HG03457 (cell line): ENCODE data around the gene ESPNL.

ENCODE experiments used
- ATAC-seq: cut with Tn5 transposase; IDR thresholded peaks from one replicate; pipeline ENCODE4 v1.9.1; 2021; ENCODE audit warnings: moderate number of reproducible peaks; ENCODE audit not compliant: unreplicated experiment

Gene ESPNL

DNA sequence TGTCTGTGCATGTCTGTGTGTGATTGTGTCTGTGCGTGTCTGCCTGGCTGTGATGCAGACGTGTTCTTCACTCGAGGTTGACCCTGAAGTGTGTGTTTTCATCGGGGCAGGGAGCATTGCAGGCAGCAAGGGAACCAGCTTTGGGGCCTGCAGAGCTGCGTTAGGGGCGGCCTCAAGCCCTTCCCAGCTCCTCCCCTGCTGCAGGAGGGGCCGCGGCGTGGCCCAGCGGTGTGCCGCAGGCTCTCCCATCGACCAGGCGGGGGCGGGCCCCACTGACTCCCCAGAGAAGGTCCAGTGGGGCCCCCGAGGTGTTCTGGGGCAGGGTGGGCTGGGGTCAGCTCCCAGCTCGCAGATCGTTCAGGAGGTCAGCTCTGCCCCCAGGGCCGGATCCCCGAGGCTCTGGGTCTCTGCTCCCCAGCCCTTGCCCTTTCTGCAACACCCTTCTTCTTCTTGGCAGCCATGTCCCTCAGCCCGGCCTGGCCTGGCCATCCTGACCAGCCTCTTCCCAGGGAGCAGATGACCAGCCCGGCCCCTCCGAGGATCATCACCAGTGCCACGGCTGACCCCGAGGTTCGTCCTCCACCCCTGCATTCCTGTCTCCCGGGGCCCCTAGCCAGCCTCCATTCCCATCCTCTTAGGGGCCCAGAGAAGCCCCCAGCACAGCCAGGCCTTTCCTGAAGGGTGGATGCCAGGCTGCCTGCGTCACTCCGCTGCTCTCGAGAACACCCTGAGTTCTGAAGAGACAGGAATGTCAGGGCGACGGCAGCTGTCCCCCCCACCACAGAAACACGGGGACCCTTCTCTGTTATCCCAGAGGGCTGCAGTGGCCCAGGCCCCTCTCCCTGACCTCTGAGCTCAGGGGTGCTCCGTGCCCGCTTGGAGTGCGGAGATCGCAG lies 27.3 kb downstream of the ESPNL start:
- no peak for ATAC-seq

DNA sequence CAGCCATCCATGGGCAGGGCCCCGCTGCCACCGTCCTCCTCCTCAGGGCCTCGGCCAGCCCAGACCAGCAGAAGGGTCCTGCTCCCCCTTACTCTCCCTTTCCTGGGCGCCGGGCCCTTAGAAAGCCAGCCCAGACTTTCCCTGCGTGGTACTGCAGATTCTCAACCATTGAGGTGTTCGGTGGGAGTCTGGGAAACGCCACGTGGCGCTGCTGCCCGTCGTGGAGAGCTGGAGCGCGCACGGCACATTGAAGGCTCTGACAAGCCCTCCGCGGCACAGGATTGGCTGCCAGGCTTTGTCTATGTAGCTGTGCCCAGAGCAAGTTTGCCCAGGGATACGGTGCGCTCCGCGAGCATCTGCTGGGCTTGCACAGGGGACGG lies 27.9 kb downstream of the ESPNL start:
- ATAC-seq = no peak

DNA sequence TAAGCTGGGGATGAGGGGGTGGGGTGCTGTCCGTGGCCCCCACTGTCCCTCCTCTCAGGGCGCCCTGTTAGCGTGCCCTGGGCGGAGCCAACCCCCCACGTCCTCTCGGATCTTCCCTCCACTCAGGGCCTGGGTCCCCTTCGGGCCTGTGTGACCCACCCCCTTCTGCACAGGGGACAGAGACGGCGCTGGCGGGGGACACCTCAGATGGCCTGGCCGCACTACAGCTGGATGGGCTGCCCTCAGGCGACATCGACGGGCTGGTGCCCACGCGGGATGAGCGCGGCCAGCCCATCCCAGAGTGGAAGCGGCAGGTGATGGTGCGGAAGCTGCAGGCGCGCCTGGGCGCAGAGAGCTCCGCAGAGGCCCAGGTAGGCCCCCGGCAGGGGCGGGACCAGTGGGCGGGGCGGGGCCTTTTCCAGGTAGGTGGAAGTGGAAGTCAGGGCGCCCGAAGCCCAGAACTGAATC lies 28.4 kb downstream of the ESPNL start:
- no peak for ATAC-seq

DNA sequence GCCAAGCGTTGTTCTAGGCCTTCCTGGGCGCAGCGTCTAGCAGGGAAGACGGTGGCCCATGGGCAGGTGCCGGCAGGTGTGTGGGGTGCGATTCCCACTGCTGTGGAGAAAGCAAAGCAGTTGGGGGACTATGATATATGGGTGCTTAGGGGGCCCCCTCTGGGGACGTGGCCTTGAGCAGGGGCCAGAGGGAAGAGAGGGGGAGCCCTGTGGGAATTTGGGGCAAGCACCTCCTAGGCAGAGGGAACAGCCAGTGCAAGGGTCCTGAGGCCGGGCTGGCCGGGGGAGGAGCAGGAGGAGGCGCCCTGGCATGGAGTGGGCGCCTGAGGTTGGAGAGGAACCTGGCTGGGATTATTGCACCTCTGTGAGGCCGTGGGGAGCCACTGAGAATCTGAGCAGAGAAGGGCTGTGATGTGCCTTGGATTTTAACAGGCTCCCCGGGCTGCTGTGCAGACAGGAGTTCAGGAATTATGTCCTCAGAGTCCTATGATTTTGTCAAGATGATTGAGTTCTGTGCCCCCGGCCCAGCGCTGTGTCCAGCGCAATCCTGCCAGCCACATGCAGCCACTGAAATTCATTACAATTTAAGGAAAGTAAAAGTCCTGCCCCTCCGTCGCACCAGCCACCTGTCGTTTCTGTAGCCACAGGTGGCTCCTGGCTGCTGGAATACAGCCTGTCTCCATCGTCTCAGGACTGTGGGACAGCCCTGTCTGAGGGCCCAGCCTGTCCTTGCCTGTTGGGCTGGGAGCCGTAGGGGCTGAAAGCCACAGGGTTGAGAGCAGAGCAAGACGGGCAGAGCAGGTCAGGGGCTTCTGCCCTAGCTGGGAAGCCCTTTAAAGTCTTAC lies 29.2 kb downstream of the ESPNL start:
- ATAC-seq = no peak

DNA sequence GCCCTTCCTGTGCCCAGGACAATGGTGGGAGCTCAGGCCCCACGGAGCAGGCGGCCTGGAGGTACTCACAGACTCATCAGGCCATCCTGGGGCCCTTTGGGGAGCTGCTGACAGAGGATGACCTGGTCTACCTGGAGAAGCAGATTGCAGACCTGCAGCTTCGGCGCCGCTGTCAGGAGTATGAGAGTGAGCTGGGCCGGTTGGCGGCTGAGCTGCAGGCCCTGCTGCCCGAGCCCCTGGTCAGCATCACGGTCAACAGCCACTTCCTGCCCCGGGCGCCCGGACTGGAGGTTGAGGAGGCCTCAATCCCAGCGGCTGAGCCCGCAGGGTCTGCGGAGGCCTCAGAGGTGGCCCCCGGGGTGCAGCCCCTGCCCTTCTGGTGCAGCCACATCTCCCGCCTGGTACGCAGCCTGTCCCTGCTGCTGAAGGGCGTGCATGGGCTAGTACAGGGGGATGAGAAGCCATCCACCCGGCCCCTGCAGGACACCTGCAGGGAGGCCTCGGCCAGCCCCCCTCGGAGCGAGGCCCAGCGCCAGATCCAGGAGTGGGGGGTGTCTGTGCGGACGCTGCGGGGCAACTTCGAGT lies 30.1 kb downstream of the ESPNL start:
- ATAC-seq = no peak

DNA sequence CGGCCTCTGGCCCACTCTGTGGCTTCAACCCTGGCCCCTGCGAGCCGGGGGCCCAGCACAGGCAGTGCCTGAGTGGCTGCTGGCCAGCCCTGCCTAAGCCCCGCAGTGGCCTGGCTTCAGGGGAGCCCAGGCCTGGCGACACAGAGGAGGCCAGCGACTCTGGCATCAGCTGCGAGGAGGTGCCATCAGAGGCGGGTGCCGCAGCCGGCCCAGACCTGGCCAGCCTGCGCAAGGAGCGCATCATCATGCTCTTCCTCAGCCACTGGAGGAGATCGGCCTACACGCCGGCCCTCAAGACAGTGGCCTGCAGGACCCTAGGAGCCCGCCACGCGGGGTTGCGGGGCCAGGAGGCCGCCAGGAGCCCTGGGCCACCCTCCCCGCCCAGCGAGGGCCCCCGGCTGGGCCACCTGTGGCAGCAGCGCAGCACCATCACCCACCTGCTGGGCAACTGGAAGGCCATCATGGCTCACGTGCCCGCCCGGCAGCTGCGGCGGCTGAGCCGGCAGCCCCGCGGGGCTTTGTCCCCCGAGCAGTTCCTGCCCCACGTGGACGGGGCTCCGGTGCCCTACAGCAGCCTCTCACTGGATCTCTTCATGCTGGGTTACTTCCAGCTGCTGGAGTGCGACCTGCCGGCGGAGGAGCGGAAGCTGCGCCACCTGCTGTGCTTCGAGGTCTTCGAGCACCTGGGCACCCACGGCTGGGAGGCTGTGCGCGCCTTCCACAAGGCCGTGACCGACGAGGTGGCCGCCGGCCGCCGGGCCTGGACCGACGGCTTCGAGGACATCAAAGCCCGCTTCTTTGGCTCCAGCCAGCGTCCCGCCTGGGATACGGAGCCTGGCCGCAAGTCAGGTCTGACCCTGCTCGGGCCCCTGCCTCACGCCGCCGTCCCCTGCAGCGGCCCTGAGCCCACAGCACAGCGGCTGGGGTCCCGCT lies 30.8 kb downstream of the ESPNL start:
- ATAC-seq = no peak

DNA sequence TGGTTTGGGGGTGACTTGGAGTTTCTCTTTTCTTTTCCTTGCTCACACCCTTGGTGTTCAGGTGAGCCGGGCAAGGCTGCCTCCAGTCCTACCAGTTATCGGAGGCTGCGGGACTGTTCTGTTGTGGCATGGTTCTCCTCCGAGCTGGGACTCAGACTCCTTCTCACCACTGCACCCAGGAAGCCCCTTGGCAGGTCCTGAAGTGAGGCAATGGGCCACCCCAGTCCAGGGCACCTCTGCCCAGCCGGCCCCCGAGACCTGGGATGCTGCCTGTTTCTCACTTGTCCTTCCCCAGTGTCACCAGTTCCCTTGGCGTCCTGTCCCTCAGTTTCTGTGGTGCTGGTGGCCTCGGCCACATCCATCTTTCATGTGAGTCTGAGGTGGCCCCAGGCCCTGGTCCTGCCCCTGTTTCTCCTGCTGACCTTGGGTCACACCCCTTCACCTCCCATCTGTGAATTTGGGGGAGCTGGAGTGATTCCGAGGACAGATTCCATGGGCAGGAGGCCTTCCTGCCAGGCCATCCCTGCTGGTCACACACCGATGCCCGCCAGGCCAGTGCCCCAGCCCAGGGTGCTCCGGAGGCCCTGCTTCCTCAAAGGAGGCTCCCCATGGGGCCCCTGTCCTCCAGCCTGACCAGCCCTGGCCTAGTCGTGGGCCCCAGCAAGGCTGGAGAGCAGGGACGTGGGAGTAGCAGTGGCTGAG lies 31.8 kb downstream of the ESPNL start:
- no peak for ATAC-seq

DNA sequence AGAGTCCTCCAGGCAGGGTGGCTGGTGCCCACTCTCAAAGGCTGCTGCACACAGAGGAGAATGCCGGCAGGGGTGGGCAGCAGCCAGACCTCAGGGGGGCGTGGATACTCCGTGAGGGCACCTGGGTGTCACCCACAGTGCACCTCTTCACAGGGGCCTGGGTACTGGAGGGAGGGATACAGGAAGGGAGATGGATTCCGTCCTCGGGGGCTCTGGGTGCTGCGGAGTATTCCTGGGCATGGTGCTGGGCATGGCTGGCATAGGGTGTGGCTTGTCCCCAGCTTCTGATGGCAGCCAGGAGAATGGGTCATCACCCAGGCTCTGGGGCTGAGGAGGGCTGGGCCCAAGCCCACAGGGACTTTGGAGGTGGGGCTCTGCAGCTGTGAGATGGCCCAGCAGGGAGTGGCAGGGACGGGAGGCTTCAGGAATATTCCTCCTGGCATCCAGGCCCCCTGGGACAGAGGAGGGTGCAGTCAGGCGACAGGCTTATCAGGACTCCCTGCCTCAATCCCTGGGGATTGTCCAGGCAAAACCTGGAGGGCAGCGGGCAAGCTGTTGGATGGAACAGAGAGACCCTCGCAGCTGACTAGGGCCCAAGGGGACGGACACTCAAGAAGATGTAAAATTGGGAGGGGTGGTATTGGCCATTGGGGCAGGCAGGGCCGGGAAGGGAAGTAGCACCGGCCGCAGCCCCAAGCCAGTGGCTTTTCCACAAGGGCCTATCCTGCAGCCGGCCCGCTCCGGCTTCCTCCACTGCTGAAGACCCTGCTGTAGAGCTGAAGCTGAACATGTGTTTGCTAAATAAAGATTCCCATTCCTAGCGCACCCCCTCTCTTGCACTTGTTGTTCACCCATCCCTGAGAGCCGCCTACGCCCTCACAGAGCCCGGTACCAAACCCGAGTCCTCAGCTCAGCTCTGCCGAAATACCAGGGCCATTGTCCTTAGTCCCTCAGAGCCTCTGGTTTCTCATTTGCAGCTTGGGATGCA lies 32.6 kb downstream of the ESPNL start:
- no peak for ATAC-seq

DNA sequence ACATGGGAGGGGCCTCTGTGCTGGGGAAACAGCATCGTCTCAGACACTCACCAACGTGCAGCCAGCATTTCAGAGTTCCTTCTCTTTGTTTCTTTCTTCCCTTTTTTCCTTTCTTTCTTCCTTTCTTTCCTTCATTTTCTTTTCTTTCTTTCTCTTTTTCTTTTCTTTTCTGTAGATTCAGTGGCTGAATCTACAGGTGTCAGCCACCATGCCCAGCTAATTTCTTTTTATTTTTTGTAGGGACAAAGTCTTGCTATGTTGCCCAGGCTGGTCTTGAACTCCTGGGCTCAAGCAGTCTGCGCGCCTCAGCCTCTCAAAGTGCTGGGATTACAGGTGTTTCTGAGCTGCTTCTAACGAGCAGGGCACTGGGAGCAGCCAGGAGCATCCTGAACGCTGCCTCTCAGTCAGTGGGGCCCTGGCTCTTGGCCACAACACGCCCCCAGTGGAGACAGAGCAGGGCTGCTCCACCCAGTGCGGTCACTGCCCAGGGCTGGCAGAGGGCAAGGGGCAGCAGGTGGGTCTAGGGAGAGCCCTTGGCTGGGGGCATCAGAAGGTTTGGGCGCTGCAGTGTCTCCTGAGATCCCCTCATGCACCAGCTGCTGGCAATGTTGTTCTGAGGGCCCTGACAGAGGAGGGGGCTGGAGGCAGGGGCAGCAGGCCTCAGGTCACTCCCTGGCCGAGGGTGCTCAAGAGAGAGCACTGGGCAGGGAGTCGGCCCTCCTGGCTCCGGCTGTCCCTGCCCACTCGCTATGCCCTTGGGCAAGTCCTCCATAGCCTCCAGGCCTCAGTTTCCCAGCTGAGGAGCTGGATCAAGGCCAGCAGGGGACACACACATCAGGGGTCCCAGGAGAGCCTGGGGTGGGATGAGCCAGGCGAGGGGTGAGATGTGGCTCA lies 33.6 kb downstream of the ESPNL start:
- ATAC-seq = no peak

DNA sequence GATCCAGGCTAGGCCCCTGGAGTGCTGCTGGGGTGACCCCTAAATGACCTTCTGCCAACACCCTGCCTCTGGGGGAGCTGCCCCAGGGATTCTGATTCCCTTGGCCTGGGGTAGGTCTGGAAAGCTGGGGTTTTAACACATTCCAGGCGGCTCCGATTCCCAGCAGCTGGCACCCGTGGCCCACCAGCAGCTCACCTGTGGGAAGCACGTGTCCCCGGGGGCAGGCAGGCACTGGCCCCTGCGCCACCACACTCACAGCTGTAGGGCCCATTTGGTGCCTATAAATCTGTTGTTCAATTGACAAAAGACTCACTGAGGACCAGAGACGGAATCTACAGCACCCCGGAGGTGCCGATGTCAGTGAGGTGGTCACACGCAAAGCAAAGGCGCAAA lies 34.2 kb downstream of the ESPNL start:
- no peak for ATAC-seq

DNA sequence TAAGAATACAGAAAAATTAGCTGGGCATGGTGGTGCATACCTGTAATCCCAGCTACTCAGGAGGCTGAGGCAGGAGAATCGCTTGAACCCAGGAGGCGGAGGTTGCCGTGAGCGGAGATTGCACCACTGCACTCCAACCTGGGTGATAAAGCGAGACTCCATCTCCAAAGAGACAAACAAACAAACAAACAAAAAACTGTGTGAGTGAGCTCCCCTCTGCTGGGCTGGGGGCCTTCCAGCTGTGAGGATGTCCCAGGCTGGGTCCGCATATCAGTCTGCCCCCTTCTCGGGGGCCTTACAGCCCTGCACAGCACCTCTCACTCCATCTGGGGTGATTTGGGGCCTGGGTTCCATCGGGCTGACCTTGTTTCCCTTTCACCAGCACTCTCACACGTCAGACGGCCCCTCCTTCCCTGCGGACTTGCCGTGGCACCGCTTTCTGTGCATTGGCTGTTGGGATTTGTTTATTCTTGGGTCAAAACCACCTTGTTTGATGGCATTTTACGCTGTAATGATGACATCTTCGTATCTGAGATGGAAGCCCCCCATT lies 35.5 kb downstream of the ESPNL start:
- no peak for ATAC-seq

DNA sequence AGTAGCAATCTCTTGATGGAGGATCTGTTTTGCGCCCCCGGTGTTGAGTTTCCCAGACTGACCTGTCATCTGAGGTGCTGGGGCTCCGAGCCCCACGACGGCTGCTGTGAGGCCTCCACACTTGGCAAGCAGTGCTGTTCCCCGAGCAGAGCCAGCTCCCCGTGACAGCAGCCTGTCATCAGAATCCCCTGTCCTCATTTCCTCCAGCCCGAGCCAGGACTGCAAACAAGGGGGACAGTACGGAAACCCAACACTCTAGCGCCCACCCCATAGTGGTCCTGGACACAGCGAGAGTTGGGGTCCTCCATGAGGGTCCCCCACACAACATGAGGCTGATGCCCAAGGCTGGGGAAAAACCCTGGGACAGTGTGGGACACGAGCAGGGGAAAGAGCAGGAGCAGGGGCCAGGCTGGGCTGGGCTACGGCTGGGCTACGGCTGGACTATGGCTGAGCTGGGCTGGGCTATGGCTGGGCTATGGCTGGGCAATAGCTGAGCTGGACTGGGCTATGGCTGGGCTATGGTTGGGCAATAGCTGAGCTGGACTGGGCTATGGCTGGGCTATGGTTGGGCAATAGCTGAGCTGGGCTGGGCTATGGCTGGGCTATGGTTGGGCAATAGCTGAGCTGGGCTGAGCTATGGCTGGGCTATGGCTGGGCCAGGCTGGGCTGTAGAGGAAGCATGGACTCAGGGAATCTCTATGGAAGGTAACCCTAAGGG lies 36.8 kb downstream of the ESPNL start:
- no peak for ATAC-seq

DNA sequence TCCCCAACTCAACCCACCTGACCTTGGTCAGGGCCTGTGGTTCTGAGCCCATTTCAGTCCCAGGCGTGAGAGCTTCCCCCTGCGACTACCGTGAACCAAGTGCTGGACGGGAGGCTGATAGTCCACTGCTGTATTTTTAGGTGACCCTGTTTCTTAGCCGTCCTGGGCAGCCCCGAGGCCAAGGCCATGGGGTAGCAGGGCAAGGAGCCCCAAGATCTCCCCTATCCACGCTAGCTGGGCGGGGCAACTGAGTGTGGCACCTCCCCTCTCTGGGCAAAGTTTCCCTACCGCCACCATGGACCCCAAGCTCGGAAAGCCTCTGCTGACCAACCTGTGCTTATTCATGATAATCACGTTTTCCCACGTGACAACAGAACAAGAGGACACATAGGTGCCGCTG lies 37.7 kb downstream of the ESPNL start:
- no peak for ATAC-seq

DNA sequence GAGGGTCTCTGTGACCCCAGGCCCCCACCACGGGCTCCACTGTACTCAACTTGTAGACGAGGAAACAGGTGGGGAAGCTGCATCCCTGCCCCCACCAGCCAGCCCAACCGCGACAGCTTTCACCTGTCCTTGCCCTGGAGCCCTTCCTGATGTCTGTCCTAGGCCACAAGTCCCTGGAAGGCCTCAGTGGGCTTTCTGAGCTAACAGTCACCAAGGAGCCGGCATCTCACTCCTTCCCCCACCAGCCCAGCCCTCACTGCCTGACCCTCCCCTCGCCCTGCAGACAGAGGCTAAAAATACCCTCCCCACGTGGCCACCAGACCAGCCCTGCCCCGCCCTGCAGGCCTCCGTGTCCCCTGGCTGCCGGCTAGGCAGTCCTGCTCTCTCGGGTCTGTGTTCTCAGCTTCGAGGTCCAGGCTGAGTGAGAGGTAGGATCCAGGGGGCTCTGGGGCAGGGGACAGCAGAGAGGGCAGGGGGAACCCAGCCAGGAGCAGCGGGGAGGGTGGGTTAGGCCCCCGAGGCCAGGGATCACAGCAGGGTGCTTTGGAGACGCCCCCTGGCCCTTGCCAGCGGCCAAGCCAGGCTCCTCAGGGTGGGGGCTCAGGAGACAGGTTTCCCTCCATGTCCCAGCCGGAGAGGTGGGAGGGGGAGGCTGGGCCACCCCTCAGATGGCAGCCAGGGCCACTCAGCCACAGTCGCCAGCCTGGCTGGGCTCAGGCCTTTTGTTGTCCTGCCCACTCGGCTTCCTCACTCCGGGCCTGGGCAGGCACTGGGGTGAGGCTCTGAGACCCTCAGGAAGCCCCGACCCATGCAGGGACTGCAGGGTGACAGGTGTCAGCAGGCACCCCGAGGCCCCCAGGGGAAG lies 38.4 kb downstream of the ESPNL start, which contains the start of gene KLHL30:
TSS of gene KLHL30 (plus strand) at position 338 of the 865 bp plus-strand sequence. CDS start 2,087 bp downstream, outside the sequence.
- ATAC-seq = no peak

DNA sequence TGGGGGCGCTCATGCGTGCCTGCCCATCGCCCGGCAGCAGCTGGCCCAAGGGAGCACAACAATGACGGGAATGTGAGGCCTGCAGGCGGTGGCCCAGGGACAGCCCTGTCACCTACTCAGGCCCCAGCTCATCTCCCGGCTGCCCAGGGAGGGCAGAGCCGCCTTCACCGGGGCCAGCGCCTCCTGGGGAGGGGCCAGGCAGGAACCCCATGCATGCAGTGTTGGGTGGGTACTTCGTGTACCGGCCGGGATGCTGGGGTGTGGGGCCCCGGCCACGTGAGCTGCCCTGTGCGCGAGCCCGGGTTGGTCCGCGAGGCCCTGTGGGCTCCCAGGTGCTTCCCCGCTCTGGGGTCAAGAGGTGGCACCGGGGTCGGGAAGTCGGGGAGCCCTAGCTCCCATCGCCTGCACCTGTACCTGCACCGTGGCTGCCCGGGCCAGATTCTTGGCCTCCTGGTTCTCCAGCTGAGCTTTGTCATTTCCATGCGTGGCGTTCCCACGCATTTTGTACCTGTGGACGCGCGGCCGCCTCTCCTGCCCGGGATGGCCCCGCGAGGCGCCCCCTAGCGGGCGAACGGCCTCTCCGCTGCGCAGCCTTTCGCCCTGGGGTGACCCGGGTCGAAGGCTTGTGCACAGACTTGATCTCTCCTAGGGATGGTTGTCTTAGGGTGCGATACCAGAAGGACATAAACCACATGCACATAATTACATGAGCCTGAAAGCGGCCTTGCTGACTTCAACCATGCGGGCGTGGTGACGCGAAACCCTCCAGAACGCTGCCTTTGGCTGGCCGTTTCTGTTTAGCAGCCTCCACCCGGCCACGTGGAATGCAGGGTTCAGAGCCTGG lies 39.3 kb downstream of the ESPNL start:
- no peak for ATAC-seq
